A673 (cell line): ENCODE results near the gene GTPBP2. TPM values are rescaled to one million over a fixed set of nuclear protein-coding genes. Genes with fewer than 3 reads are reported as not detected.

Source experiments
- Bru-seq: library from RNA; stranded (reverse); fragments of 400-500 nt; gene quantifications from one replicate; lab custom pipeline; 2021; lab: Mats Ljungman, UMichigan
- BruChase-seq, 2 experiments: library from RNA; stranded (reverse); fragments of 400-500 nt; gene quantifications; one replicate each; lab custom pipeline; 2021; lab: Mats Ljungman, UMichigan
- BruUV-seq: library from RNA; stranded (reverse); fragments of 400-500 nt; replicated peaks from 2 replicates; lab custom pipeline; 2021; lab: Mats Ljungman, UMichigan
- CTCF ChIA-PET: fragments of 300-600 bp; sonication (Branson Sonifier 250); formaldehyde crosslinking; loops from one replicate; lab custom pipeline; 2022; ENCODE audit warnings: antibody characterized with exemption; lab: Charles Lee
- POLR2A ChIA-PET: fragments of 300-600 bp; sonication (Branson Sonifier 250); formaldehyde crosslinking; loops from one replicate; lab custom pipeline; 2022; ENCODE audit warnings: antibody characterized with exemption; ENCODE audit not compliant: low non-redundant PET; lab: Charles Lee
- DNase-seq: peaks from one replicate; pipeline ENCODE4 v3.0.0-alpha.2; 2015; ENCODE audit warnings: low spot score
- H3K27ac ChIP-seq: fragments of 200-600 bp; sonication (generic); 2 replicates; pipeline ENCODE4 v1.5.1; 2016; ENCODE audit warnings: mixed run types, low read depth, mild to moderate bottlenecking, mixed read lengths, antibody characterized with exemption, low read length; ENCODE audit not compliant: poor library complexity, severe bottlenecking
- H3K27me3 ChIP-seq: fragments of 200-600 bp; sonication (generic); replicated peaks from 2 replicates; pipeline ENCODE4 v1.6.1; 2017; ENCODE audit warnings: mixed run types, low read depth, mild to moderate bottlenecking, mixed read lengths, antibody characterized with exemption, low read length; ENCODE audit not compliant: insufficient read depth, poor library complexity
- H3K36me3 ChIP-seq: fragments of 200-600 bp; sonication (generic); 2 replicates; pipeline ENCODE4 v1.6.1; 2016; ENCODE audit warnings: mixed run types, mild to moderate bottlenecking, mixed read lengths, antibody characterized with exemption, low read length; ENCODE audit not compliant: insufficient read depth, poor library complexity, severe bottlenecking
- H3K4me1 ChIP-seq: fragments of 200-600 bp; sonication (generic); 2 replicates; pipeline ENCODE4 v1.6.1; 2017; ENCODE audit warnings: mixed run types, mild to moderate bottlenecking, mixed read lengths, antibody characterized with exemption, low read length; ENCODE audit not compliant: insufficient read depth, poor library complexity, severe bottlenecking
- H3K4me3 ChIP-seq: fragments of 200-600 bp; sonication (generic); 2 replicates; pipeline ENCODE4 v1.5.1; 2016; ENCODE audit warnings: low read depth, mixed run types, mild to moderate bottlenecking, mixed read lengths, low read length; ENCODE audit not compliant: poor library complexity, severe bottlenecking
- H3K9me3 ChIP-seq: fragments of 200-600 bp; sonication (generic); 2 replicates; pipeline ENCODE4 v1.6.1; 2016; ENCODE audit warnings: mixed run types, low read depth, mild to moderate bottlenecking, mixed read lengths, antibody characterized with exemption, low read length; ENCODE audit not compliant: poor library complexity, severe bottlenecking
- EZH2 ChIP-seq: fragments of 200-600 bp; sonication (generic); IDR thresholded peaks from 2 replicates; pipeline ENCODE4 v1.6.1; 2017; ENCODE audit warnings: borderline replicate concordance, low read depth, mild to moderate bottlenecking, mixed read lengths, antibody characterized with exemption, low read length; ENCODE audit not compliant: poor library complexity, severe bottlenecking
- intact Hi-C: fragments of 100-400 bp; cut with micrococcal nuclease; formaldehyde crosslinking; loops from one replicate; pipeline ENCODE4 v1.10.0; 2022; ENCODE audit not compliant: unreplicated experiment
- long read RNA-seq: library from polyadenylated mRNA; stranded (forward); transcript quantifications from one replicate; pipeline ENCODE4 v2.0.0, GENCODE V29; 2022
- total RNA-seq: library from RNA; stranded (reverse); gene quantifications from 2 replicates; pipeline ENCODE4 v1.2.3, GENCODE V29; 2021
- TF ChIP-seq, protein P1 (sequence below): fragments of 300-800, 200-600 bp; sonication (generic); conservative IDR thresholded peaks from 2 replicates; pipeline ENCODE4 v1.5.1; 2017; ENCODE audit warnings: low read depth, mild to moderate bottlenecking, antibody characterized with exemption, low read length, moderate library complexity, mixed read lengths

Gene GTPBP2, protein sequence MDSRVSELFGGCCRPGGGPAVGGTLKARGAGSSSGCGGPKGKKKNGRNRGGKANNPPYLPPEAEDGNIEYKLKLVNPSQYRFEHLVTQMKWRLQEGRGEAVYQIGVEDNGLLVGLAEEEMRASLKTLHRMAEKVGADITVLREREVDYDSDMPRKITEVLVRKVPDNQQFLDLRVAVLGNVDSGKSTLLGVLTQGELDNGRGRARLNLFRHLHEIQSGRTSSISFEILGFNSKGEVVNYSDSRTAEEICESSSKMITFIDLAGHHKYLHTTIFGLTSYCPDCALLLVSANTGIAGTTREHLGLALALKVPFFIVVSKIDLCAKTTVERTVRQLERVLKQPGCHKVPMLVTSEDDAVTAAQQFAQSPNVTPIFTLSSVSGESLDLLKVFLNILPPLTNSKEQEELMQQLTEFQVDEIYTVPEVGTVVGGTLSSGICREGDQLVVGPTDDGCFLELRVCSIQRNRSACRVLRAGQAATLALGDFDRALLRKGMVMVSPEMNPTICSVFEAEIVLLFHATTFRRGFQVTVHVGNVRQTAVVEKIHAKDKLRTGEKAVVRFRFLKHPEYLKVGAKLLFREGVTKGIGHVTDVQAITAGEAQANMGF
- total RNA-seq (59.4 and 72.1 TPM in 2 replicates), Bru-seq, nascent RNA (percentile 79 among the genes with signal in this experiment), BruChase-seq, experiment 1, labeled RNA remaining after a 2-hour chase (percentile 88 among the genes with signal in this experiment), BruChase-seq, experiment 2, labeled RNA remaining after a 6-hour chase (percentile 81 among the genes with signal in this experiment)
- long read RNA-seq, partial matches to known transcripts: 5 of 27 reads
- long read RNA-seq, other reads (novel, unspliced or antisense): 18 of 27 reads

DNA sequence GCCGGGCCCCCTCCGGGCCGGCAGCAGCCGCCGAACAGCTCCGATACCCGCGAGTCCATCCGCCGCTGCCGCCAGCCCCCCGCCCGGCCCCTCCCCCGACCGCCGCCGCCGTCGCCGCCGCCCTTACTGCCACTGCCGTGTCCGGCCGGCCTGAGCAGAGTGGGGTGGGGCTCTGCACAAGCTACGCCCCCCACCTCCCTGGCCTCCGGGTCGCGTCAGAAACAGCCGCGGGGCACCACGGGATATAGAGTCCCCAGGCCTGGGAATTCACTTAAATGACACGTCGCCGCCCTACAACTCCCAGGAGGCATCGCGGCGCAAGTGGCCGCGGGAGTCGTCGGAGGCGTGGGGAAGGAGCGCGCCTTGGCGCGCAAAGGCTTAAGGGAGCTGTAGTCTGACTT is at the start of gene GTPBP2:
Gene GTPBP2, minus strand, starts transcription at position 161 of the 401 bp plus-strand sequence. Its CDS starts 102 bp downstream, at position 59.
- CTCF ChIA-PET: interaction anchor here (0.6 to 1.2 kb wide), 3 partner anchors 20 to 450 kb away, joined by 3 to 4 read pairs (median 4); no protein-coding TSS in a partner anchor
- H3K4me1 ChIP-seq: peaks cover 19% of the 10 kb centered on the region
- H3K27me3 ChIP-seq: no peaks in the 10 kb centered on the region
- H3K4me3 ChIP-seq: peak within 1 kb of the TSS; percentile 60
- intact Hi-C loops: no loop called here
- no TSS peak for BruUV-seq
- POLR2A ChIA-PET: interaction anchor here (0.8 kb wide), 1 partner anchor 37 kb away, joined by 5 read pairs; no protein-coding TSS in a partner anchor
- TF ChIP-seq EZH2: no peak
- TF ChIP-seq, protein P1, sequence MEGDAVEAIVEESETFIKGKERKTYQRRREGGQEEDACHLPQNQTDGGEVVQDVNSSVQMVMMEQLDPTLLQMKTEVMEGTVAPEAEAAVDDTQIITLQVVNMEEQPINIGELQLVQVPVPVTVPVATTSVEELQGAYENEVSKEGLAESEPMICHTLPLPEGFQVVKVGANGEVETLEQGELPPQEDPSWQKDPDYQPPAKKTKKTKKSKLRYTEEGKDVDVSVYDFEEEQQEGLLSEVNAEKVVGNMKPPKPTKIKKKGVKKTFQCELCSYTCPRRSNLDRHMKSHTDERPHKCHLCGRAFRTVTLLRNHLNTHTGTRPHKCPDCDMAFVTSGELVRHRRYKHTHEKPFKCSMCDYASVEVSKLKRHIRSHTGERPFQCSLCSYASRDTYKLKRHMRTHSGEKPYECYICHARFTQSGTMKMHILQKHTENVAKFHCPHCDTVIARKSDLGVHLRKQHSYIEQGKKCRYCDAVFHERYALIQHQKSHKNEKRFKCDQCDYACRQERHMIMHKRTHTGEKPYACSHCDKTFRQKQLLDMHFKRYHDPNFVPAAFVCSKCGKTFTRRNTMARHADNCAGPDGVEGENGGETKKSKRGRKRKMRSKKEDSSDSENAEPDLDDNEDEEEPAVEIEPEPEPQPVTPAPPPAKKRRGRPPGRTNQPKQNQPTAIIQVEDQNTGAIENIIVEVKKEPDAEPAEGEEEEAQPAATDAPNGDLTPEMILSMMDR: no peak
- H3K36me3 ChIP-seq: peaks cover 24% of the 10 kb centered on the region
- peak within 1 kb of the TSS; percentile 96 for H3K27ac ChIP-seq
- DNase-seq: peak; percentile 99
- H3K9me3 ChIP-seq: no peaks in the 10 kb centered on the region

DNA sequence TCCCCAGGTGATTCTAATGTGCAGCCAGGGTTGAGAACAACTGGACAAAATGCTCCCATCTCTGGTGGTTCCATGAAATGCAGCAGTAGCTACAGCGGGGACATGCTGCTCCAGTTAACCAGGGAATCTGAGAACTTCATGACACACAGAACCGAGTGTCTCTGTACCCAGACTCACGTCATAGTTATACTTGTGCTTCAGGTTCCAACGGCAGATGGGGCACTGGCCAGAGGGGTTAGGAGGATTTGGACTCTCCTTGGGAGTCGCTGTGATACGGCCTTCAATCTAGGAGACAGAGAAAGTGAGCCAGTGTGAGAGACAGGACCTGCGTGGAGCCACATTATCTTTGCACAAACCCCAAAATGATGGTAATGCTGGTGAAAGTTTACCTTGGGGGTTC is 49.3 kb upstream of the GTPBP2 start:
- Histone ChIP-seq H3K36me3 (peaks cover 65% of the 10 kb centered on the region), H3K27me3 (no peaks in the 10 kb centered on the region), H3K9me3 (no peaks in the 10 kb centered on the region), H3K4me1 (no peaks in the 10 kb centered on the region), H3K27ac (no peak overlapping the region), H3K4me3 (no peak overlapping the region)
- ChIA-PET POLR2A (no interaction called here), CTCF (interaction anchor here (1.0 kb wide), 1 partner anchor 11 kb away, joined by 3 read pairs; no protein-coding TSS in a partner anchor)
- no TSS peak for BruUV-seq
- no peak for TF ChIP-seq EZH2
- TF ChIP-seq, protein P1: no peak
- intact Hi-C loops: no loop called here
- no peak for DNase-seq

DNA sequence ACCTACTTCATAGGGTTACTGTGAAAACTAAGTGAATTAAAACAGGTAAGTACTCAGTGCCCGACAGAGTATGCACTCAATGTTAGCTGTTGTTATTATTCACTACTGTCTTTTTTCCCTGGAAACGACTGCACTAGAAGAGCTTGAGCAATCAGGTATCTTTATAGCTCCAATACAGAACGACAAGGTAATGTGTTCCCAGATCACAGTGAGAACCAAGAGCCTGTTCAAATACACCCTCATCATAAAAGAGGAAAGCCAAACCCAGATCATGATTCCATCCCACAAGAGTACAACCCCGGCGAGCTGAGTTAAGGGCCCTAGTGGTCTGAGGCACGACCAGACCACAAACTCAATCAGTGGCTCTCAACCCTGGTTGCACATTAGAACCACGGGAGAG is 48.7 kb upstream of the GTPBP2 start:
- no peaks in the 10 kb centered on the region for H3K9me3 ChIP-seq
- no peak overlapping the region for H3K4me3 ChIP-seq
- intact Hi-C loops: no loop called here
- TF ChIP-seq EZH2: no peak
- DNase-seq: no peak
- H3K4me1 ChIP-seq: no peaks in the 10 kb centered on the region
- no peaks in the 10 kb centered on the region for H3K27me3 ChIP-seq
- POLR2A ChIA-PET: no interaction called here
- CTCF ChIA-PET: interaction anchor here (1.0 kb wide), 1 partner anchor 10 kb away, joined by 3 read pairs; no protein-coding TSS in a partner anchor
- no peak overlapping the region for H3K27ac ChIP-seq
- BruUV-seq: no TSS peak
- peaks cover 70% of the 10 kb centered on the region for H3K36me3 ChIP-seq
